GM18499 (cell line): ENCODE results near the gene SCN9A.
A peak's percentile ranks its signal among the peaks of the same experiment; 100 is the strongest.

Experiments
- ATAC-seq: cut with Tn5 transposase; IDR thresholded peaks from one replicate; pipeline ENCODE4 v1.9.1; 2021; ENCODE audit warnings: moderate number of reproducible peaks; ENCODE audit not compliant: insufficient read depth, unreplicated experiment

SCN9A gene

DNA sequence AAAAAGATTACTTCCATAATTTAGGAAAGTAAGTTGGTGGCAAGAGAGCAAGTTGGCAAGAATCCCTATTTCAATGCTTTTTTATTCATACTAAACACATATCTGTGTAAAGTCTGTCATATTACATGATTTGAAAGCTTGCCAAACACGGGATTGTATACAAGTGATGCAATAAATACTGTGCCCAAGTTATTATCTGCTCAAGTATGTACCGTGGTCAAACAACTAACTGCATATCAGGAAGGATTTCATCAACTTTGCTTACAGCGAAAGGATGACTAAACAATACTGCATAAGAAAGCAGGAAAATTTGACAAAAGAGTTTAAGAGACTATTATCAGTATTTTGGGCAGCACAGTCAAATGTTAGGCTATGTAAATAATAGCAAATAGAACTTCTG is 178.3 kb downstream of the SCN9A start:
- ATAC-seq, result no peak

- no peak for ATAC-seq
Observed at GRCh38 chr2:166193407-166193806, 182.3 kb downstream of the SCN9A start.

- no peak for ATAC-seq
Observed at GRCh38 chr2:166188084-166188483, 187.7 kb downstream of the SCN9A start.

GRCh38 chr2:166184789-166185188 is 191.0 kb downstream of the SCN9A start:
- no peak for ATAC-seq

GRCh38 chr2:166181813-166182154 is 194.0 kb downstream of the SCN9A start:
- no peak for ATAC-seq

DNA sequence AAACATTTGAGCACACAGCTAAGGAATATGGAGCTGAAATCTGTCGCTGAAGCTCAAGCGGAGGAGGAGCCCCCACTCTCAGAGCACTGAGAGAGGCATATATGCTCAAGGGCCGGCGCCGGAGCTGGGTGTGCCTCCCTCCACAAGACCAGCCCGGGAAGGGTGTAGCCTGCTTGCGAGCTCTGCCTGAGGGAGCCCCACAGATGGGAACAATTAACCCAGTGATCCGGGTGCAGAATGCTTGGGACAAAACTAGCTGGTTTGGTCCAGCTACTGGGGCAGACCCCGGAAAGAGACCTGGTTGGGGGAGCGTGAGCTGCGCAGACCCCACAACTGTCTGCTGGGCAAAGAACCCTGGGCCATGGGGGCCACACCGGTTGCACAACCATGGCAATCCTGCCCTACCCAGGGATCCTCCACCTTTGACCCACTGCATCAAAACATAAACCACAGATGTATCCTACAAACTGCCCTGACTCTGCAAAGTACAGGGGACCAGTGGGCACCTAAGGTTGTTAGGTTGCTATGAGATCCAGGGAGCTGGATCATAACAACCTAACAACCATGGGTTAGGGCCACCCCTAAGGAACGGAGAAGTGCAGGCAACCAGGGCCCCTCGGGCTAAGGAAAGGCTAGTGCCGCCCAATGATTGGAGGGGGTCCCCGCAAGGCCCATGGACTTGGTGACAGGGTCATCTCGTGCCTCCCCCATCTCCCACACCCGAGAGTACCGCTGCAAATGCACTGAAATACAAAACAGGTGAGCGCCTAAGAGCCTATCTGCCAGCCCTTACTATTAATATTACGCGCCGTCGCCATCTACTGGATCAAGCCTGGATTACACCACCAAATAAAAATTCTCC is 194.6 kb downstream of the SCN9A start:
- ATAC-seq, result peak; percentile 87

- ATAC-seq, result no peak
Observed at GRCh38 chr2:166179201-166179600, 196.5 kb downstream of the SCN9A start.

DNA sequence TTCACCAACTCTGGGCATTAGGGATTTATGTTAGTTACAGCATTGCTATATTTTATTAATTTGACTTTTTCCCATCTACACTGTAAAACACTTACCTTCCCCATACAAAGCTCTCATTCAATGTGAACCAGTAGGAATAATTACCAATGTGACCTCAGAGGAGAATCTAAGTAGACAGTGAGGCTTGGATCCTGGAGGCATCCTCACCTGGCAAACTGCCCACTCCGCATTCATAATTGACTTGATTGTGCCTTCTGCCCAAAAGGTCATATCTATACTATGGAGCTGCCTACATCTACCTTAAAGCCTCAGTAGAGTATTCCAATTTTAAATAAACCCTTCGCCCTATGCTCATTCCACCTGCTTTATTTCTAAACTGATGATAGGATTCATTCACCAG is 202.5 kb downstream of the SCN9A start:
- no peak for ATAC-seq

DNA sequence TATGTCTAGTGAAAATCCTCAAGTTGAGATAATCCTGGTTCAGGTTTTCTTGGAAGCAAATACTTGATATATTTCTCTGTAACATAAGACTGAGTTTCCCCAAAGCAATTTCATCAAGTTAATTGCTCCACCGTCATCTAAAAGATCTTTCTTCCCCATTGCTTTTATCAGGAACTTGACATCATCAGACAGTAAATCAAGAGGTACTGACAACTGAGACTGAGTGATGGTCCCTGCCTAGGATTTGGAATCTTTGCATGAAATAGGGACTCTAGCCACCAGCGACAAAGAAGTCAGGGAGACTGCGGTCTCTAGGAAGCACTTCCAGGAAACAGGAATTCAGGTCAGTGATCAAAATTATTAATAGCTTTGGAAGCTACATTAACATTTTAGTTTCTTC is 204.5 kb downstream of the SCN9A start:
- ATAC-seq, result no peak

GRCh38 chr2:166170356-166170755 is 205.4 kb downstream of the SCN9A start:
- ATAC-seq, result peak; percentile 89

DNA sequence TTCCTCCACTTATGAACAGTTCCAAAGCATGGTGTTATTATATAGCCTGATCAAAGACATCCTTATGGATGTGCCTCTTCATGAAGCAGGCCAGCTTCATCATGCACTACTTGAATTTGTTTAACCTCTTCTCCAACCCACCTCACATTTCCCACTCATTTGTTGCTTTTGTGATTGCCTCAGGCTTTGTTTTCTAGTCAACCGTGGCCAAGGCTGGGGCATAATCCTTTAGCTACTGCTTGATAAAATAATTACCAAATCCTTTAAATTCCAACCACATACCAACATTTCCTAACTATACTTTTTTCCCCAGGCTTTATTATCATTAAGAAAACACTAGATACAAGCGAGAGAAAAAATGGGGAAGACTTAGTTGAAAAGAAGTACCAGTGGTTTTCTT is 208.3 kb downstream of the SCN9A start:
- ATAC-seq, result no peak

DNA sequence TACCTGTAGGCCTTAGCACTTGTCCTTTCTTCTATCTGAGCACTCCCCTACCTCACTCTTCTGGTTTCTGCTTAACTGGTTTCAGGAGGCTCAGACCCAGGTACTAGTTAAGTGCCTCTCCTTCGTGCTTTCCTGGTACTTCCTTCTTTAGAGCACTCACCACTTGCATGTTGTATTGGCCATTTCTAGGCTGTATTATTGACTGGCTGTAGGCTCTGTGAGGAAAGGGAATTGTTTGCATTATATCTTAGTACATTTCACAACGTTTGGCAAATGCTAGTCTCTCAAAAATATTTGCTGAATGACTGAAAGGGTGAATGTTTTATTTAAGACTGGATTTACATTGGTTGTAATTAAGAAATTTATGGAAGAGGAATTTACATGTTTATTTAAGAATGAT is 212.0 kb downstream of the SCN9A start:
- ATAC-seq, result no peak

DNA sequence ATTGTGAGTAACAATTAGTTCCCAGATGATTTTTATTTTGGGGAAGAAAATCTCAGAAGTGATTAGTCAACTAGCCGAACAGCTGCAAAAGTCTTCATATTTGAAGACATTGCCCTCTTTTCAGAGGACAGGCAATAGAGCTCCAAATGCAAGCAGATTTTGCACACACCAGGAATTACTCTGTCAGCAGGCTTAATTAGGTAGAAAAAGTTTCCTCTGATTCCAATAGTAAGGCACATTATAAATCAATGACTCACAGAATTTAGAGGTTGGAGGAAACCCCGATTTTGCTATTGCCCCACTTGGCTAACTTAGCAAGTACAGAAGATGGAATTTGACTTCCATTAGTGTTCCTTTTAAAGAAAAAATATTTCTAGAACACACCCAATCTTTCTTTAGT is 217.2 kb downstream of the SCN9A start:
- no peak for ATAC-seq

DNA sequence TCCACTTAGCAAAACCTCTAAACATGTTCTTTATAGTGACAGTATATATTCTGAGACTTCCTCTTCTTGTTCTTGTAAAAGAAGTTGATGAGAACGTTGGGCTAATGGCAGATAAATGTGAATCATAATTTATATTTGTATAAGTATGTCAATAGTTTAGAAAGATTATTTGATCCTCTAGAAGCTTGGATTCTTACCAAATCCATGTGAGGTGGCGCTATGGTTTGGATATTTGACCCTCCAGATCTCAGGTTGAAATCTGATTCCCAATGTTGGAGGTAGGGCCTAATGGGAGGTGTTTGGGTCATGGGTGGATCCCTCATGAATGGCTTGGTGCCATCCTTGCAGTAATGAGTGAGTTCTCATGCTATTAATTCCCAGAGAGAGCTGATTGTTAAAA is 218.2 kb downstream of the SCN9A start:
- no peak for ATAC-seq

GRCh38 chr2:166156985-166157490 is 218.7 kb downstream of the SCN9A start:
- ATAC-seq, result no peak

DNA sequence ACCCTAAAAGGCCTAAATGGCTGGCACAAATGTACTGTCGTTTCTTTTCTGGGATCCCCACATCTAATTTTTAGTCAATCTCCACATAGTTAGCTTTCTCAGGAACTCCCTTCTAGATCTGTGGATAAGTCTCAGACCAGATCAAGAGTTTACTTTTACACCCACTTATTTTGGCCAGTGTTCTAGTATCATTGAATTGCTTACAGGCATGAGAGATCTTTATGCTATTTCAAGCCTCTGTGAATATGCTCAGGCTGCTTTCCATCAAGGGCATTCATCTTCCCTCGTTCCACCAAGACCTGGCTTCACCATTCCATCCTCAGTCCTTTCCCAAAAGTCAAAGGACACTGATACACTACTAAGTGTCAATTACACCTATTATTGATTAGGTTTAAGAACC is 220.2 kb downstream of the SCN9A start:
- ATAC-seq, result no peak

GRCh38 chr2:166154685-166155338 is 220.9 kb downstream of the SCN9A start:
- no peak for ATAC-seq

GRCh38 chr2:166152064-166152463 is 223.7 kb downstream of the SCN9A start:
- no peak for ATAC-seq

- ATAC-seq, result no peak
Observed at GRCh38 chr2:166148500-166149400, 227.0 kb downstream of the SCN9A start.

- no peak for ATAC-seq
Observed at GRCh38 chr2:166147883-166148282, 227.9 kb downstream of the SCN9A start.
